ENCODE measurements around the gene PKDREJ. TPM values are rescaled to one million over a fixed set of nuclear protein-coding genes. Genes with fewer than 3 reads are reported as not detected.

Gene PKDREJ
- total and polyA plus RNA-seq, 7 donors: under 0.01 to 0.03 TPM; not detected in 5

DNA sequence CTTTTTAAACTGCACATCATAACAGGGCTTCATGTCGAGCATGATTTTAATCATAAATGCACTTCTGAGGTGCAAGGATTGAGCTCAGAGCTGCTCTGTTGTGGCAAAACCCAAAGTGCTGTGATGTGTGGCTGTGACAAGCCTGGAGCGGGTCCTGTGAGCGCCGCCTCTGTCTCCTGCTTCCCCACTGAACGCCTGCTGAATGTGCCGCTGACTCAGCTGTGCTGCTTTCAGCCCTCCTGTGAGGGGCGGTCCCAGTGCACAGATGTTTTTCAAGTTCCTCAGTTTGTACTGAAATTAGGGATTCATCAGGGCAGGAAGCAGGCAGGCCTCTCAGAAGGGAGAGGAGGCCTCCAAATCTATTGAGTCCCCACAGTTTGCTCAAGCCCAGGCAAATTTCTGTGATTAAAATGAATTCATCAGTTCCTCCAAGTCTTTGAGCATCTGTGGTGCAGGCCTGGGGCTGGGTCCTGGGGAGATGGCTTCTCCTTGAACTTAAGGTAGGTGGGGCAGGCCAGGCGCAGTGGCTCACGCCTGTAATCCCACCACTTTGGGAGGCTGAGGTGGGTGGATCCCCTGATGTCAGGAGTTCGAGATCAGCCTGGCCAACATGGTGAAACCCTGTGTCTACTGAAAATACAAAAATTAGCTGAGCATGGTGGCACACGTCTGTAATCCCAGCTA lies 30.6 kb upstream of the PKDREJ start:
- H3K4me1 ChIP-seq: peaks cover 11% of the 10 kb centered on the region
- intact Hi-C loops (cut with DNase I): loop anchor here in 1 of 2 donors (5.0 kb wide), 1 partner anchor 146 kb away; no protein-coding TSS in a partner anchor
- no peaks in the 10 kb centered on the region for H3K27me3 ChIP-seq (ENCODE audit: insufficient read depth in 3 of 3, low read length in 2 of 3)
- H3K4me3 ChIP-seq: no peak overlapping the region
- ATAC-seq: no peak
- no peaks in the 10 kb centered on the region for H3K9me3 ChIP-seq
- peak; percentile 60 to 77 for DNase-seq
- TF ChIP-seq, protein P1, sequence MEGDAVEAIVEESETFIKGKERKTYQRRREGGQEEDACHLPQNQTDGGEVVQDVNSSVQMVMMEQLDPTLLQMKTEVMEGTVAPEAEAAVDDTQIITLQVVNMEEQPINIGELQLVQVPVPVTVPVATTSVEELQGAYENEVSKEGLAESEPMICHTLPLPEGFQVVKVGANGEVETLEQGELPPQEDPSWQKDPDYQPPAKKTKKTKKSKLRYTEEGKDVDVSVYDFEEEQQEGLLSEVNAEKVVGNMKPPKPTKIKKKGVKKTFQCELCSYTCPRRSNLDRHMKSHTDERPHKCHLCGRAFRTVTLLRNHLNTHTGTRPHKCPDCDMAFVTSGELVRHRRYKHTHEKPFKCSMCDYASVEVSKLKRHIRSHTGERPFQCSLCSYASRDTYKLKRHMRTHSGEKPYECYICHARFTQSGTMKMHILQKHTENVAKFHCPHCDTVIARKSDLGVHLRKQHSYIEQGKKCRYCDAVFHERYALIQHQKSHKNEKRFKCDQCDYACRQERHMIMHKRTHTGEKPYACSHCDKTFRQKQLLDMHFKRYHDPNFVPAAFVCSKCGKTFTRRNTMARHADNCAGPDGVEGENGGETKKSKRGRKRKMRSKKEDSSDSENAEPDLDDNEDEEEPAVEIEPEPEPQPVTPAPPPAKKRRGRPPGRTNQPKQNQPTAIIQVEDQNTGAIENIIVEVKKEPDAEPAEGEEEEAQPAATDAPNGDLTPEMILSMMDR (IDR thresholded peaks at IDR 0.05): no peak
- H3K36me3 ChIP-seq (ENCODE audit: insufficient read depth in 1 of 2, low read depth in 1 of 2): peaks cover 0 to 26% of the 10 kb centered on the region in 2 donors
- WGBS, 3 donors: 72 to 82% (median 81%) methylated on average over 11 of the region's 11 CpGs
- peak overlapping the region; percentile 41 for H3K27ac ChIP-seq

DNA sequence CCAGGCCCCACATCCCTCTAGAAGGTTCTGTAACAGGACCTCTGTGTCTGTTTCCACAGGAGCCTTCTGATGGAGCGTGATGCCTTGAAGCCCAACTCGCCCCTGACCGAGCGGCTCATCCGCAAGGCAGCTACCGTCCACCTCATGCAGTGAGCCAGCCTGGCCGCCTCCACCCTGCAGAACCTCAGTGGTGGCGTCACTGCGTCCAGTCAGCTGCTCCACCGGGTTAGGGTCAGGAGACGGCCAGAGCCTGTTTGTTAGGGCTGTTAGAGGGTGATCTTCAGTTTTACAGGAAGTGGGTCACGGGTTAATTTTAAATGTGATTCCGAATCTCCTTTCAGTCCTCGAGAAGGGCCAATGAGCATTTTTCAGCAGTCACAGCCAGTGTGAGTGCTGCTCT lies 29.6 kb upstream of the PKDREJ start:
- intact Hi-C loops (cut with DNase I): loop anchor here in 1 of 2 donors (5.0 kb wide), 1 partner anchor 145 kb away; no protein-coding TSS in a partner anchor
- peaks cover 11% of the 10 kb centered on the region for H3K4me1 ChIP-seq
- no peaks in the 10 kb centered on the region for H3K9me3 ChIP-seq
- no peak overlapping the region for H3K4me3 ChIP-seq
- peaks cover 0 to 26% of the 10 kb centered on the region in 2 donors for H3K36me3 ChIP-seq (ENCODE audit: insufficient read depth in 1 of 2, low read depth in 1 of 2)
- 86 to 89% (median 87%) methylated on average over 14 of the region's 14 CpGs for WGBS, 3 donors
- ATAC-seq (no peak), DNase-seq (no peak)
- H3K27ac ChIP-seq: no peak overlapping the region
- TF ChIP-seq, protein P1 (IDR thresholded peaks at IDR 0.05): no peak
- H3K27me3 ChIP-seq (ENCODE audit: insufficient read depth in 3 of 3, low read length in 2 of 3): no peaks in the 10 kb centered on the region

DNA sequence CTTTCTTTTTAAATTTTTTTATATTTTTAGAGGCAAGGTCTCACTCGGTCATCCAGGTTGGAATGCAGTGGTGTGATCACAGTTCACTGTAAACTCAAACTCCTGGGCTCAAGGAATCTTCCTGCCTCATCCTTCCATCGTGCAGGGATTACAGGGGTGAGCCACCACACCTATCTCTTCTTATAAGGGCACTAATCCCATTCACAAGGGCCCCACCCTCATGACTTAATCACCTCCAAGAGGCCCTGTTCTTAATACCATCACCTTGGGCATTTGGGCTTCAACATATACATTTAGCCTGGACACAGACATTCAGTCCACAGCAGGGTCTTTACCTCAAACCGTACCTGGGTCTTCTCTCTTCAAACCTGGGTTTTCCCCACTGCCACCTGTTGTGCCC lies 29.0 kb upstream of the PKDREJ start:
- H3K4me1 ChIP-seq: peaks cover 9% of the 10 kb centered on the region
- 87 to 96% (median 90%) methylated on average over 3 of the region's 3 CpGs for WGBS, 3 donors
- no peak for ATAC-seq
- peaks cover 0 to 29% of the 10 kb centered on the region in 2 donors for H3K36me3 ChIP-seq (ENCODE audit: insufficient read depth in 1 of 2, low read depth in 1 of 2)
- DNase-seq: no peak
- TF ChIP-seq, protein P1 (IDR thresholded peaks at IDR 0.05): no peak
- H3K9me3 ChIP-seq: no peaks in the 10 kb centered on the region
- intact Hi-C loops (cut with DNase I): loop anchor here in 1 of 2 donors (5.0 kb wide), 1 partner anchor 145 kb away; no protein-coding TSS in a partner anchor
- H3K4me3 ChIP-seq: no peak overlapping the region
- H3K27me3 ChIP-seq (ENCODE audit: insufficient read depth in 3 of 3, low read length in 2 of 3): no peaks in the 10 kb centered on the region
- H3K27ac ChIP-seq: no peak overlapping the region

DNA sequence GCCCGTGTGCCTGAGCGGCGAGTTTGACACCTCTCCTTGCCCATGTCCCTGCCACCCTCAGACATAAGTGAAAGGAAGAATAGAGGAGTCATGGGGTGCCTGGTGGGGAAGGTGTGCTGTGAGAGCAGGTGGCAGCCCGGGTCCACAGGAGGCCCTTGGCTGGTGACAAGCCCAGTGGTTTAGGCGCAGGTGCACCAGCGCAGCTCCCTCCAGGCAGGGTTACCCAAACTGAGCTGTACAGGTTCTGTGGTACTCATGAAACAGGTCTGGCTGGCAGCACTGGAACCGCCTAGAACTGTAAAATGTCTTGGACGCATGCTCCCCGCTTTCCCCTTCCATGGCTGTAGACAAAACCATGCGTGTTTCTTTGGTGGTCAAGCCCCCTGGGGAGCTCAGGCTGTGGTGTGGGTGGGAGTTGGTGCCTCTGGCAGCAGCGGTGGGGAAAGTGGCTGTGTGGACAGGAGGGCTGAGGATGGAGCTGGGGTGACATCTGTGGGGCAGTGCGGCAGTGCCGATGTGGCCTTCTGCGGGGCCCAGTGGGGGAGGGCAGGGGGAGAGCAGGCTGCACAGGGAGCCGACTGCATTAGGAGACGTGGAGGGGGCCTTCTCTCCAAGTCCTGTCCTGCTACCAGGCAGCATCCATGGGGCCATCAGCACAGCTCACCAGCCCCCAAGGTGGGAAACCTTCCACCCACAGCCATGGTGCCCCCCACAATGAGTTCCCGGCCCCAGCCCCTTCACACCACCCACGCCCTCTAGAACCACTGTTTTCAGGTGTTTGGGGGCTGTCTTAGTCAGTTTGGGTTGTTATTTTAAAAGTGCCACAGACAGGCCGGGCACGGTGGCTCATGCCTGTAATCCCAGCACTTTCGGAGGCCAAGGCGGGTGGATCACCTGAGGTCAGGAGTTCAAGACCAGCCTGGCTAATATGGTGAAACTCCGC lies 28.0 kb upstream of the PKDREJ start:
- Histone ChIP-seq H3K9me3 (no peaks in the 10 kb centered on the region), H3K36me3 (ENCODE audit: insufficient read depth in 1 of 2, low read depth in 1 of 2) (peaks cover 0 to 40% of the 10 kb centered on the region in 2 donors), H3K27ac (peak overlapping the region; percentile 73), H3K4me3 (no peak overlapping the region), H3K4me1 (peaks cover 4% of the 10 kb centered on the region), H3K27me3 (ENCODE audit: insufficient read depth in 3 of 3, low read length in 2 of 3) (no peaks in the 10 kb centered on the region)
- 85 to 89% (median 86%) methylated on average over 22 to 23 of the region's 23 CpGs for WGBS, 3 donors
- TF ChIP-seq, protein P1 (IDR thresholded peaks at IDR 0.05): no peak
- intact Hi-C loops (cut with DNase I): loop anchor here in 1 of 2 donors (5.0 kb wide), 1 partner anchor 144 kb away; no protein-coding TSS in a partner anchor
- DNase-seq (no peak), ATAC-seq (no peak)
